ENCODE results near the gene DDX41.

The DDX41 gene

DNA sequence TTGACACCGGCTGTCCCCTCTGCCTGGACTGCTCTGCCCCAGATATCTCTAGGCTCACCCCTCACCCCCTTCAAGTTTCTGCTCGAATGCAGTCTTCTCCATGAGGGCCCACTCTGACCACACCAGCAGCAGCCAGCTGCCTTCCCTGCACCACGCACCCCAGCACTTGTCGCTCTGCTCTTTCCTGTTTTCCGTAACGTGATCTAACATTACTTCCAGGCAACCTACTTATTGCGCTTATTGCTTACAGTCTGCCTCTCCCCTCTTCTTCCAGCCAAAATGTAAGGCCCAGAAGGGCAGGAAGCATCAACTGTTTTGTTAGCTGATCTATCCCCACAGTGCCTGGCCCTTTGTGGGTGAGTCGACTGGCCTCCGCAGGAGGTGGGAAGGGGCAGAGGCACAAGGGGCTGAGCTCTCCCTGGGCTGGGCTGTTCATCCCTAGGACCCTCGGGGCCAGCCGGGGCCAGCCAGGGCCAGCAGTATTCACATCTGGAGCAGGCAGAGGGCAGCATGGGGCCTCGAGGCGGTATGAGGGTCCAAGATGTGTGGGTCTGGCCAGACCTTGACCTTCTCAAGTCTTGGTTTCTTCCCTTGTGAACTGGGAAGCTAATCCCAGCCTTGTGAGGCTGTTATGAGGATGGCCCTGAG, 31.7 kb downstream of the DDX41 start:
- DNase-seq = no peak
- Histone ChIP-seq H3K4me3 (no peak overlapping the region), H3K27me3 (no peaks in the 10 kb centered on the region), H3K36me3 (peaks cover 69 to 89% (median 74%) of the 10 kb centered on the region in 3 donors), H3K9me3 (no peaks in the 10 kb centered on the region), H3K4me1 (peaks cover 0 to 63% (median 41%) of the 10 kb centered on the region in 4 donors), H3K27ac (peak overlapping the region; percentile 67 to 100)
- intact Hi-C loops (cut with DNase I; ENCODE audit: low total_unique reads) = no loop called here
- TF ChIP-seq, protein P1, sequence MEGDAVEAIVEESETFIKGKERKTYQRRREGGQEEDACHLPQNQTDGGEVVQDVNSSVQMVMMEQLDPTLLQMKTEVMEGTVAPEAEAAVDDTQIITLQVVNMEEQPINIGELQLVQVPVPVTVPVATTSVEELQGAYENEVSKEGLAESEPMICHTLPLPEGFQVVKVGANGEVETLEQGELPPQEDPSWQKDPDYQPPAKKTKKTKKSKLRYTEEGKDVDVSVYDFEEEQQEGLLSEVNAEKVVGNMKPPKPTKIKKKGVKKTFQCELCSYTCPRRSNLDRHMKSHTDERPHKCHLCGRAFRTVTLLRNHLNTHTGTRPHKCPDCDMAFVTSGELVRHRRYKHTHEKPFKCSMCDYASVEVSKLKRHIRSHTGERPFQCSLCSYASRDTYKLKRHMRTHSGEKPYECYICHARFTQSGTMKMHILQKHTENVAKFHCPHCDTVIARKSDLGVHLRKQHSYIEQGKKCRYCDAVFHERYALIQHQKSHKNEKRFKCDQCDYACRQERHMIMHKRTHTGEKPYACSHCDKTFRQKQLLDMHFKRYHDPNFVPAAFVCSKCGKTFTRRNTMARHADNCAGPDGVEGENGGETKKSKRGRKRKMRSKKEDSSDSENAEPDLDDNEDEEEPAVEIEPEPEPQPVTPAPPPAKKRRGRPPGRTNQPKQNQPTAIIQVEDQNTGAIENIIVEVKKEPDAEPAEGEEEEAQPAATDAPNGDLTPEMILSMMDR (IDR thresholded peaks at IDR 0.05) = no peak

DNA sequence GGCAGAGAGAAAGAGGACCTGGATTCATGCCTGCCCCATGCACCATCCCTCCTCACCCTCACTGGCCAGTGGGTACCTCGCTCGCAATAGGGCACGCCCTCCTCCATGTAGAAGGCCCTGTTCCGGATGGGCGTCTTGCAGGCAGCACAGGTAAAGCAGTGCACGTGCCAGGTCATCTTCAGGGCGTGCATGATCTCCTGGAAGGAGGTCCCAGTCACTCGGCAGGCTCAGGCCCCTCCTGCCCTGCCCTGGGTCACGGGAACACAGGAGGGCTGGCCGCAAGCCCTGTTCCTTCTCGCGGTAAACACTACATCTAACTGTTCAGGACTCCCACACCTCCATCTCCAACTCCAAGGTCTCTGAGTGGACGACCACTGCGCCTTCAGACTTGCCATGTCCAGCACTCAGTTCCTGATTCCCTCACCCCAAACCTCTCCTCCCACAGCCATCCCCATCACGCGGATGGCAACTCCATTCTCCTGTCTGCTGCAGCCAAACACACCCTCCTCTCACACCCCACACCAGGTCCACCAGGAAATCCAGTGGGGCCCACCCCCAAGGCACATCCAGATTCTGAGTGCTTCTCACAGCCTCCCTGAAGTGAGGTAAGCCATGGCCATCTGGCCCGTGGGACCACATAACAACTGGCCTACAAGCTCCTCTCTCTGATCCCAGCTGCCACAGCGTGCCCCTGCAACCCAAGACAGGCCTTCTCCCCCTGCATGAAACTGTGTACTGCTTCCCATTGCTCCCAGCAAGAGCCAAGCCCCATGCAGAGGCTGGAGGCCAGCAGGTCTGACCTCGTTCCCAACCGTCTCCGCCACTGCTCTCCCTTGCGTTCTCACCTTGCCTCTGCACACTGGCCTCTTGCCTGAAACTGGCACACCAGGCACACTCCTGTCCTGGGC, 32.5 kb downstream of the DDX41 start:
- peak overlapping the region; percentile 67 to 100 for H3K27ac ChIP-seq
- H3K4me1 ChIP-seq = peaks cover 0 to 64% (median 42%) of the 10 kb centered on the region in 4 donors
- H3K9me3 ChIP-seq = no peaks in the 10 kb centered on the region
- intact Hi-C loops (cut with DNase I; ENCODE audit: low total_unique reads) = no loop called here
- no peaks in the 10 kb centered on the region for H3K27me3 ChIP-seq
- DNase-seq = no peak
- H3K4me3 ChIP-seq = no peak overlapping the region
- peaks cover 62 to 81% (median 68%) of the 10 kb centered on the region in 3 donors for H3K36me3 ChIP-seq
- TF ChIP-seq, protein P1 (IDR thresholded peaks at IDR 0.05) = no peak

DNA sequence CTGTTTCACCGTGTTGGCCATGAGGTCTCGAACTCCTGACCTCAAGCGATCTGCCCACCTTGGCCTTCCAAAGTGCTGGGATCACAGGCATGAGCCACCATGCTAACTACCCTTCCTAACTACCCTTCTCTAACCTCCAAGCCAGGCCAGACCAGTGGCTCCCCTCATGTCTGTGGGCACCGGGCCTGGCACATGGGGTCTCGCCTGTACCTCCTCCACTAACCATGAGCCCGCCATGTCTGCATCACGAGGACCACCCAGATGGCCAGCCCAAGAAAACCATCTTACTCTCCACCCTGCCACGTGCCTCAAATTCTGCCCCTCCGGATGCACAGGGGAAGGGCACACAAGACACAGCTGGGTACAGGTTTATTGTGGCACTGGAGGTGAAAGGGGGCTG, 33.7 kb downstream of the DDX41 start:
- TF ChIP-seq, protein P1 (IDR thresholded peaks at IDR 0.05) = no peak
- peaks cover 51 to 69% (median 56%) of the 10 kb centered on the region in 3 donors for H3K36me3 ChIP-seq
- intact Hi-C loops (cut with DNase I; ENCODE audit: low total_unique reads) = no loop called here
- H3K4me1 ChIP-seq = peaks cover 0 to 76% (median 51%) of the 10 kb centered on the region in 4 donors
- peak overlapping the region; percentile 67 to 100 for H3K27ac ChIP-seq
- H3K9me3 ChIP-seq = no peaks in the 10 kb centered on the region
- no peak for DNase-seq
- no peaks in the 10 kb centered on the region for H3K27me3 ChIP-seq
- no peak overlapping the region for H3K4me3 ChIP-seq

GRCh38 chr5:177482359-177482795, 34.4 kb downstream of the DDX41 start:
- no peak overlapping the region for H3K4me3 ChIP-seq
- TF ChIP-seq, protein P1 (IDR thresholded peaks at IDR 0.05) = no peak
- no peak for DNase-seq
- peaks cover 44 to 62% (median 49%) of the 10 kb centered on the region in 3 donors for H3K36me3 ChIP-seq
- H3K4me1 ChIP-seq = peaks cover 0 to 83% (median 52%) of the 10 kb centered on the region in 4 donors
- H3K27me3 ChIP-seq = no peaks in the 10 kb centered on the region
- no peaks in the 10 kb centered on the region for H3K9me3 ChIP-seq
- peak overlapping the region; percentile 67 to 100 for H3K27ac ChIP-seq
- intact Hi-C loops (cut with DNase I; ENCODE audit: low total_unique reads) = no loop called here

- intact Hi-C loops (cut with DNase I; ENCODE audit: low total_unique reads) = no loop called here
- DNase-seq = peak in 1 of 2 donors; percentile 84
- Histone ChIP-seq H3K9me3 (no peaks in the 10 kb centered on the region), H3K4me3 (no peak overlapping the region), H3K4me1 (peaks cover 0 to 97% (median 73%) of the 10 kb centered on the region in 4 donors), H3K27ac (peak overlapping the region; percentile 75 to 100), H3K36me3 (peaks cover 25 to 36% (median 25%) of the 10 kb centered on the region in 3 donors), H3K27me3 (no peaks in the 10 kb centered on the region)
- TF ChIP-seq, protein P1 (IDR thresholded peaks at IDR 0.05) = no peak
These were observed 37.0 kb downstream of the DDX41 start for GRCh38 chr5:177479774-177480173.

Data from tibial artery (tissue), 4 donors.